ENCODE results near the gene PI4KA.

Gene PI4KA

GRCh38 chr22:20808844-20809243 is 49.8 kb downstream of the PI4KA start:
- no peak for TF ChIP-seq CTCF (IDR thresholded peaks at IDR 0.05; ENCODE audit: low read length, missing control alignments)
- no peak overlapping the region for H3K4me3 ChIP-seq (replicated peaks; ENCODE audit: low read depth, low read length)
- DNase-seq (ENCODE audit: low read depth), result no peak

GRCh38 chr22:20807315-20807752 is 51.3 kb downstream of the PI4KA start:
- H3K4me3 ChIP-seq (replicated peaks; ENCODE audit: low read depth, low read length), result no peak overlapping the region
- DNase-seq (ENCODE audit: low read depth), result peak; percentile 85
- TF ChIP-seq CTCF (IDR thresholded peaks at IDR 0.05; ENCODE audit: low read length, missing control alignments), result no peak

- no peak for TF ChIP-seq CTCF (IDR thresholded peaks at IDR 0.05; ENCODE audit: low read length, missing control alignments)
- peak; percentile 36 for DNase-seq (ENCODE audit: low read depth)
- H3K4me3 ChIP-seq (replicated peaks; ENCODE audit: low read depth, low read length), result no peak overlapping the region
Measured at GRCh38 chr22:20805972-20806471, 52.6 kb downstream of the PI4KA start.

- no peak overlapping the region for H3K4me3 ChIP-seq (replicated peaks; ENCODE audit: low read depth, low read length)
- no peak for TF ChIP-seq CTCF (IDR thresholded peaks at IDR 0.05; ENCODE audit: low read length, missing control alignments)
Measured at GRCh38 chr22:20804650-20805049, 54.0 kb downstream of the PI4KA start.

GRCh38 chr22:20803696-20804324 is 54.8 kb downstream of the PI4KA start:
- H3K4me3 ChIP-seq (replicated peaks; ENCODE audit: low read depth, low read length), result no peak overlapping the region
- DNase-seq (ENCODE audit: low read depth), result peak; percentile 50
- peak; percentile 65 for TF ChIP-seq CTCF (IDR thresholded peaks at IDR 0.05; ENCODE audit: low read length, missing control alignments)

More at GRCh38 chr22:20804650-20805049, 54.0 kb downstream of the PI4KA start:
- DNase-seq (ENCODE audit: low read depth), result no peak

- H3K4me3 ChIP-seq (replicated peaks; ENCODE audit: low read depth, low read length), result no peak overlapping the region
- no peak for DNase-seq (ENCODE audit: low read depth)
- no peak for TF ChIP-seq CTCF (IDR thresholded peaks at IDR 0.05; ENCODE audit: low read length, missing control alignments)
Measured at GRCh38 chr22:20802922-20803553, 55.6 kb downstream of the PI4KA start.

Measured in fibroblast of pulmonary artery (primary cell).